Activated CD8-positive, alpha-beta memory T cell treated with anti-CD3 and anti-CD28 coated beads for 24 hours (primary cell): ENCODE measurements around the gene PCDHGB5.
"Not testable (repeated sequence)": the region's sequence is repeated elsewhere in the genome, so short reads cannot be mapped to it uniquely, and the experiment has no call there.

ENCODE experiments used
- DNase-seq: peaks from one replicate; pipeline ENCODE4 v3.0.0-alpha.2; 2020

The PCDHGB5 gene

GRCh38 chr5:141397756-141398551 is at the start of gene PCDHGB5:
Gene PCDHGB5 (plus strand): TSS chr5:141397947. CDS start chr5:141398128, 181 bp downstream.
- not testable (repeated sequence) for DNase-seq

- DNase-seq: no peak
Observed at GRCh38 chr5:141349917-141350619, 47.7 kb upstream of the PCDHGB5 start, which contains the start of gene PCDHGB1. Gene PCDHGB1 (plus strand): TSS chr5:141350099. CDS start chr5:141350261, 162 bp downstream.

- no peak for DNase-seq
Observed at GRCh38 chr5:141351591-141351990, 46.2 kb upstream of the PCDHGB5 start.

DNA sequence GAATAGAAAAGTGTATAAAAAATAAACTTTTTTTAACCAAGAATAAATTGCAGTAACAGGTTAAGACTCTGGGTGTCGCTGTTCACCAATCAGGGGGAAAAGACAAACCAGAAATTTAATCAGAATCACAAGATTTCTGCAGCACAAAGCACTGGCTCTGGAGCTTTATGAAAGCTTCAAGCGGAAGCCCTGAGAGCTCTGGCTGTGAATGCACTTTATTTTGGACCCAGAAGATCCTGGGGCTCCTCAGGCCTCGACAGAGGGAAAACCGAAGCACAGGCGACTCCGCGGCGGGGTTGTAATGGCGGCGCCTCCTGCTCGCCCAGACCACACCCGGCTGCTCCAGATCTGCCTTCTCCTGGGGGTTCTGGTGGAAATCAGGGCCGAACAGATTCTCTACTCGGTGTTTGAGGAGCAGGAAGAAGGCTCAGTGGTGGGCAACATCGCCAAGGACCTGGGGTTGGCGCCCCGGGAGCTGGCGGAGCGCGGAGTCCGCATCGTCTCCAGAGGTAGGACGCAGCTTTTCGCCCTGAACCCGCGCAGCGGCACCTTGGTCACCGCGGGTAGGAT is 42.8 kb upstream of the PCDHGB5 start, which contains the start of gene PCDHGA4:
TSS of gene PCDHGA4 (plus strand) at position 122 of the 570 bp plus-strand sequence. CDS start at position 209, 87 bp downstream.
- DNase-seq: no peak

DNA sequence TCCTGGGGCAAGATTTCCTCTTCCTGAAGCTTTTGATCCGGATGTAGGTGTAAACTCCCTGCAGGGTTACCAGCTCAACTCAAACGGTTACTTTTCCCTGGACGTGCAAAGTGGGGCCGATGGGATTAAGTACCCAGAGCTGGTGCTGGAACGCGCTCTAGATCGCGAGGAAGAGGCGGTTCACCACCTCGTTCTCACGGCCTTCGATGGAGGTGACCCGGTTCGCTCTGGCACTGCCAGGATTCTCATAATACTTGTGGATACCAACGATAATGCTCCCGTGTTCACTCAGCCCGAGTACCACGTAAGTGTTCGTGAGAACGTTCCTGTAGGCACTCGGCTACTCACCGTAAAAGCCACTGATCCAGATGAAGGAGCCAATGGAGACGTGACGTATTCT is 42.1 kb upstream of the PCDHGB5 start:
- DNase-seq: no peak

DNA sequence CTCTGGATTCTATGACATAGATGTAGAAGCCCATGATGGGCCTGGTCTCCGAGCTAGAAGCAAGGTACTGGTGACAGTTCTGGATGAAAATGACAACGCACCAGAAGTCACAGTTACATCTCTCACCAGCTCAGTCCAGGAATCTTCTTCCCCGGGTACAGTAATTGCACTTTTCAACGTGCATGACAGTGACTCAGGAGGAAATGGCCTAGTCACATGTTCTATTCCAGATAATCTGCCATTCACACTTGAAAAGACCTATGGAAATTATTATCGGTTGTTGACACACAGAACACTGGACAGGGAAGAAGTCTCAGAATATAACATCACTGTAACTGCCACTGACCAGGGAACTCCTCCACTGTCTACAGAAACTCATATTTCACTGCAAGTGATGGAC is 41.6 kb upstream of the PCDHGB5 start:
- no peak for DNase-seq

DNA sequence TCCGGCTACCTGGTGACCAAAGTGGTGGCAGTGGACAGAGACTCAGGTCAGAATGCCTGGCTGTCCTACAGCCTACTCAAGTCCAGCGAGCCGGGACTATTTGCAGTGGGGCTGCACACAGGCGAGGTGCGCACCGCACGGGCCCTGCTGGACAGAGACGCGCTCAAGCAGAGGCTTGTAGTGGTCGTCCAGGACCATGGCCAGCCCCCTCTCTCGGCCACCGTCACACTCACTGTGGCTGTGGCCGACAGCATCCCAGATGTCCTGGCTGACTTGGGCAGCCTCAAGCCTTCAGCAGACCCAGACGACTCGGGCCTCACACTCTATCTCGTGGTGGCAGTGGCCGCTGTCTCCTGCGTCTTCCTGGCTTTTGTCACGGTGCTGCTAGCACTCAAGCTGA is 40.8 kb upstream of the PCDHGB5 start:
- DNase-seq: no peak

- no peak for DNase-seq
Observed at GRCh38 chr5:141359790-141360426, 37.8 kb upstream of the PCDHGB5 start, which contains the start of gene PCDHGB2. Gene PCDHGB2 (plus strand): TSS chr5:141359994. CDS start chr5:141360136, 142 bp downstream.

DNA sequence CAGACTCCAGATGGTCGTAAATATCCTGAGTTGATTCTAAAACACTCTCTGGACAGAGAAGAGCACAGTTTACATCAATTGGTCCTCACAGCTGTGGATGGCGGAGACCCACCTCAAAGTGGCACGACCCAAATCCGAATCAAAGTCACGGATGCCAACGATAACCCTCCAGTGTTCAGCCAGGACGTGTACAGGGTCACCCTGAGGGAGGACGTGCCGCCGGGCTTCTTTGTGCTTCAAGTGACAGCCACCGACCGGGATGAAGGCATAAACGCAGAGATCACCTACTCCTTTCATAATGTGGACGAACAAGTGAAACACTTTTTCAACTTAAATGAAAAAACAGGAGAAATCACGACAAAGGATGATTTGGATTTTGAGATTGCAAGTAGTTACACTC is 37.1 kb upstream of the PCDHGB5 start:
- DNase-seq: no peak

DNA sequence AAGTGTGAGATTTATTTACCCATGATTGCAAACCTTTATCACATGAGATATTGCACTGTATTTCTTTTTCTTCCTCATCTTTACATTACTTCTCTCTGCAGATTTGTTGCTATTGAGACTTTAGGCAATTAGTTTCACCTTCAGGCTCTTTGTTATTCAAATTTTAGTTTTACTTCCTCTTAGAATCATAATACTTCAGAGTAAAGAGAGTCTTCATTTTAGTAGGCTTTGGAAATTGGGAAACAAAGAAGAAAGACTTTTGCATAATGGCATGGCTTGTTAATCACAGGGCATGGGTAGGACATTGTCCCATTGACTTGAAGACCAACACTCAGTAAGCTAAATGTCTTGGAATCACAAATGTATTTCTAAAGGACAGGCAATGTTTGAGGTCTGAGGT is 35.0 kb upstream of the PCDHGB5 start:
- no peak for DNase-seq

GRCh38 chr5:141363952-141364660 is 33.6 kb upstream of the PCDHGB5 start, which contains the start of gene PCDHGA5:
Gene PCDHGA5 (plus strand): TSS chr5:141364162. CDS start chr5:141364331, 169 bp downstream.
- no peak for DNase-seq

- no peak for DNase-seq
Observed at GRCh38 chr5:141366016-141366896, 31.5 kb upstream of the PCDHGB5 start.

DNA sequence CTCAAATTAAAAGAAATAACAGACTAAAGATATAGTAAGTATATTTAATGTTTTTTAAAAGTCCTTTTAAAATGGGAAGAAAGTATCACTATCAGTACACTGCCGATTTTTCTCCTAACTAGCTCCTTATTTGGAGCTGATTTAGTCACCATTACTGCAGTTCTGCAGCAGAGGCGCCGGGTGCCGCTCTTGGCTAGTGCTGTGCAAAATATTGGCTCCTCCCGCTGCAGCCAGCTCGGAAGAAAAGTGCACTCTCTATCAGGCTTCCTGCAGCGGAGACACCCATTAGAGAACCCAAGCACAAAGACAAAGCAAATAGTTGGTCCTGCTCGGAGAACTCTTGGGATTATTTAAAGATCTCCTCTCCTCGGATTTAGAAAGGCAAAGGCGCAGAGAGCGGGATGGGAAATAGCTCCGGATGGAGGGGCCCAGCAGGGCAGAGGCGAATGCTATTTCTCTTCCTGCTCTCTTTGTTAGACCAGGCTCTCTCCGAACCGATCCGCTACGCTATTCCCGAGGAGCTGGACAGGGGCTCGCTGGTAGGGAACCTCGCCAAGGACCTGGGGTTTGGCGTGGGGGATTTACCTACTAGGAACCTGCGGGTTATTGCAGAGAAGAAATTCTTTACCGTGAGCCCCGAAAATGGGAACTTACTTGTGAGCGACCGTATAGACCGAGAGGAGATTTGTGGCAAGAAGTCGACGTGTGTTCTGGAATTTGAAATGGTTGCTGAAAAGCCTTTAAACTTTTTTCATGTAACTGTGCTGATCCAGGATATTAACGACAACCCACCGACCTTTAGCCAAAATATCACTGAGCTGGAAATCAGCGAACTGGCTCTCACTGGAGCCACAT is 27.5 kb upstream of the PCDHGB5 start, which contains the start of gene PCDHGB3:
TSS of gene PCDHGB3 (plus strand) at position 249 of the 855 bp plus-strand sequence. CDS start at position 402, 153 bp downstream.
- peak; percentile 55 for DNase-seq

GRCh38 chr5:141371572-141372475 is 25.9 kb upstream of the PCDHGB5 start:
- DNase-seq: no peak

GRCh38 chr5:141373673-141374317 is 24.0 kb upstream of the PCDHGB5 start, which contains the start of gene PCDHGA6:
Gene PCDHGA6 (plus strand): TSS chr5:141373891. CDS start chr5:141374084, 193 bp downstream.
- peak; percentile 40 for DNase-seq

- DNase-seq: no peak
Observed at GRCh38 chr5:141374627-141375026, 23.1 kb upstream of the PCDHGB5 start.

DNA sequence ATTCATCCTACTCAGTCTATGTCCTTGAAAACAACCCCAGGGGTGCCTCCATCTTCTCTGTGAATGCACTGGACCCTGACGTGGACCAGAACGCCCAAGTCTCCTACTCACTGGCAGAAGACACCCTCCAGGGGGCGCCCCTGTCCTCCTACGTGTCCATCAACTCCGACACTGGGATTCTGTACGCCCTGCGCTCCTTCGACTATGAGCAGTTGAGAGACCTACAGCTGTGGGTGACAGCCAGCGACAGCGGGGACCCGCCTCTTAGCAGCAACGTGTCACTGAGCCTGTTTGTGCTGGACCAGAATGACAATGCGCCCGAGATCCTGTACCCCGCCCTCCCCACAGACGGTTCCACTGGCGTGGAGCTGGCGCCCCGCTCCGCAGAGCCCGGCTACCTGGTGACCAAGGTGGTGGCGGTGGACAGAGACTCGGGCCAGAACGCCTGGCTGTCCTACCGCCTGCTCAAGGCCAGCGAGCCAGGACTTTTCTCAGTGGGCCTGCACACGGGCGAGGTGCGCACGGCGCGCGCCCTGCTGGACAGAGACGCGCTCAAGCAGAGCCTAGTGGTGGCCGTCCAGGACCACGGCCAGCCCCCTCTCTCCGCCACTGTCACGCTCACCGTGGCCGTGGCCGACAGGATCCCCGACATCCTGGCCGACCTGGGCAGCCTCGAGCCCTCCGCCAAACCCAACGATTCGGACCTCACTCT is 22.1 kb upstream of the PCDHGB5 start:
- peak; percentile 30 for DNase-seq
